GM19324 (cell line): ENCODE results near the gene SIM1.

Experiments used
- ATAC-seq: cut with Tn5 transposase; IDR thresholded peaks from one replicate; pipeline ENCODE4 v1.9.1; 2021; ENCODE audit warnings: mild to moderate bottlenecking, moderate library complexity; ENCODE audit not compliant: unreplicated experiment, low FRiP score

SIM1 gene

GRCh38 chr6:100458841-100459591 lies 5.7 kb downstream of the SIM1 start:
- no peak for ATAC-seq

GRCh38 chr6:100457311-100457990 lies 7.3 kb downstream of the SIM1 start:
- no peak for ATAC-seq

GRCh38 chr6:100456908-100457235 lies 7.8 kb downstream of the SIM1 start:
- no peak for ATAC-seq

GRCh38 chr6:100456141-100456907 lies 8.4 kb downstream of the SIM1 start:
- no peak for ATAC-seq

- no peak for ATAC-seq
Measured at GRCh38 chr6:100455230-100456124, 9.2 kb downstream of the SIM1 start.

GRCh38 chr6:100454551-100455229 lies 10.0 kb downstream of the SIM1 start:
- no peak for ATAC-seq

GRCh38 chr6:100453701-100454521 lies 10.8 kb downstream of the SIM1 start:
- ATAC-seq: no peak

- ATAC-seq: no peak
Measured at GRCh38 chr6:100452998-100453397, 11.7 kb downstream of the SIM1 start.

GRCh38 chr6:100451577-100451976 lies 13.1 kb downstream of the SIM1 start:
- no peak for ATAC-seq

- ATAC-seq: no peak
Measured at GRCh38 chr6:100449239-100449691, 15.5 kb downstream of the SIM1 start.

- ATAC-seq: no peak
Measured at GRCh38 chr6:100447900-100448748, 16.6 kb downstream of the SIM1 start.

- ATAC-seq: no peak
Measured at GRCh38 chr6:100447081-100447899, 17.4 kb downstream of the SIM1 start.

GRCh38 chr6:100446115-100447080 lies 18.3 kb downstream of the SIM1 start:
- ATAC-seq: no peak

- ATAC-seq: no peak
Measured at GRCh38 chr6:100445512-100445911, 19.2 kb downstream of the SIM1 start.

- ATAC-seq: no peak
Measured at GRCh38 chr6:100440935-100441334, 23.8 kb downstream of the SIM1 start.

- ATAC-seq: no peak
Measured at GRCh38 chr6:100435299-100435698, 29.4 kb downstream of the SIM1 start.
